PC-9 (cell line): ENCODE data around the gene WNT9B. TPM values are rescaled to one million over a fixed set of nuclear protein-coding genes. Genes with fewer than 3 reads are reported as not detected.

Source experiments
- BruUV-seq: library from RNA; stranded (reverse); fragments of 400-500 nt; replicated peaks from 2 replicates; lab custom pipeline; 2021; lab: Mats Ljungman, UMichigan
- CTCF ChIA-PET: fragments of 300-600 bp; sonication (Branson Sonifier 250); formaldehyde crosslinking; loops from one replicate; lab custom pipeline; 2022; ENCODE audit warnings: antibody characterized with exemption; lab: Charles Lee
- POLR2A ChIA-PET: fragments of 300-600 bp; sonication (Branson Sonifier 250); formaldehyde crosslinking; loops from one replicate; lab custom pipeline; 2022; ENCODE audit warnings: antibody characterized with exemption; ENCODE audit not compliant: unreplicated experiment; lab: Charles Lee
- DNase-seq, 2 experiments: peaks; one replicate each; pipeline versions ENCODE4 v3.0.0 to v3.0.0-alpha.2; 2015 to 2022; ENCODE audit warnings: mixed read lengths in 1 of 2
- H2AFZ ChIP-seq: fragments of 200-600 bp; sonication (generic); 2 replicates; pipeline ENCODE4 v1.8.1; 2017; ENCODE audit warnings: antibody characterized with exemption
- H3F3A ChIP-seq: fragments of 200-600 bp; sonication (generic); 2 replicates; pipeline ENCODE4 v1.8.1; 2017; ENCODE audit warnings: antibody characterized with exemption, mild to moderate bottlenecking, low read depth; ENCODE audit not compliant: insufficient read depth
- H3K27ac ChIP-seq: fragments of 200-600 bp; sonication (generic); 2 replicates; pipeline ENCODE4 v1.6.1; 2016; ENCODE audit warnings: mixed run types
- H3K27me3 ChIP-seq: fragments of 200-600 bp; sonication (generic); 2 replicates; pipeline ENCODE4 v1.6.1; 2016; ENCODE audit warnings: low read depth, mixed run types; ENCODE audit not compliant: insufficient read depth
- H3K36me3 ChIP-seq: fragments of 200-600 bp; sonication (generic); 2 replicates; pipeline ENCODE4 v1.6.1; 2016; ENCODE audit warnings: low read depth, mixed run types
- H3K4me1 ChIP-seq: fragments of 200-600 bp; sonication (generic); replicated peaks from 2 replicates; pipeline ENCODE4 v1.6.1; 2016; ENCODE audit warnings: mixed run types; ENCODE audit not compliant: insufficient read depth
- H3K4me2 ChIP-seq: fragments of 200-600 bp; sonication (generic); 2 replicates; pipeline ENCODE4 v1.6.1; 2017; ENCODE audit warnings: mixed run types
- H3K4me3 ChIP-seq: fragments of 200-600 bp; sonication (generic); 2 replicates; pipeline ENCODE4 v1.6.1; 2016; ENCODE audit warnings: mixed run types
- H3K79me2 ChIP-seq: fragments of 200-600 bp; sonication (generic); 2 replicates; pipeline ENCODE4 v1.6.1; 2017; ENCODE audit warnings: low read depth, mixed run types
- H3K9me2 ChIP-seq: fragments of 200-600 bp; sonication (generic); 2 replicates; pipeline ENCODE4 v1.8.1; 2017; ENCODE audit warnings: mild to moderate bottlenecking; ENCODE audit not compliant: insufficient read depth
- H3K9me3 ChIP-seq: fragments of 200-600 bp; sonication (generic); 2 replicates; pipeline ENCODE4 v1.8.1; 2016; ENCODE audit warnings: low read depth; ENCODE audit not compliant: insufficient read depth
- H4K20me1 ChIP-seq: fragments of 200-600 bp; sonication (generic); 2 replicates; pipeline ENCODE4 v1.8.1; 2017; ENCODE audit not compliant: insufficient read depth
- CTCF ChIP-seq: fragments of 200-600 bp; sonication (generic); conservative IDR thresholded peaks from 2 replicates; pipeline ENCODE4 v1.6.1; 2017; ENCODE audit warnings: mixed run types, antibody characterized with exemption, mild to moderate bottlenecking, moderate library complexity
- EZH2 ChIP-seq: fragments of 200-600 bp; sonication (generic); IDR thresholded peaks from 2 replicates; pipeline ENCODE4 v1.8.0; 2017; ENCODE audit warnings: antibody characterized with exemption, low read depth
- intact Hi-C: fragments of 100-400 bp; cut with micrococcal nuclease; formaldehyde crosslinking; loops from one replicate; pipeline ENCODE4 v1.10.0; 2022; ENCODE audit not compliant: unreplicated experiment
- total RNA-seq: library from RNA; stranded (reverse); gene quantifications from 2 replicates; pipeline ENCODE4 v1.2.3, GENCODE V29; 2021

The WNT9B gene
- total RNA-seq, 1 experiment from 2014 or later: not detected

- H3K79me2 ChIP-seq: no peaks in the 10 kb centered on the region
- no peak for DNase-seq
- H3F3A ChIP-seq: no peaks in the 10 kb centered on the region
- H3K36me3 ChIP-seq: no peaks in the 10 kb centered on the region
- no peaks in the 10 kb centered on the region for H3K4me1 ChIP-seq
- CTCF ChIA-PET: no interaction called here
- peaks cover 13% of the 10 kb centered on the region; the same call in 1 of the 2 replicates for H3K27me3 ChIP-seq
- H3K4me3 ChIP-seq: no peak overlapping the region
- no peaks in the 10 kb centered on the region for H3K9me2 ChIP-seq
- intact Hi-C loops: no loop called here
- no peak overlapping the region for H3K27ac ChIP-seq
- TF ChIP-seq EZH2: no peak
- no peak for TF ChIP-seq CTCF
- H3K9me3 ChIP-seq: no peaks in the 10 kb centered on the region
- no peak overlapping the region for H3K4me2 ChIP-seq
- H2AFZ ChIP-seq: no peak overlapping the region
- BruUV-seq: no TSS peak
- POLR2A ChIA-PET: no interaction called here
- no peaks in the 10 kb centered on the region for H4K20me1 ChIP-seq
Observed at GRCh38 chr17:46872421-46872820, 21.0 kb downstream of the WNT9B start.

- ChIA-PET CTCF (no interaction called here), POLR2A (no interaction called here)
- H3K9me2 ChIP-seq: no peaks in the 10 kb centered on the region
- no peak for TF ChIP-seq CTCF
- TF ChIP-seq EZH2: no peak
- H3K36me3 ChIP-seq: no peaks in the 10 kb centered on the region
- intact Hi-C loops: no loop called here
- H3K79me2 ChIP-seq: no peaks in the 10 kb centered on the region
- no peak overlapping the region for H3K27ac ChIP-seq
- no peak overlapping the region for H3K4me2 ChIP-seq
- no peak for DNase-seq
- no peak overlapping the region for H2AFZ ChIP-seq
- no peaks in the 10 kb centered on the region for H3F3A ChIP-seq
- BruUV-seq: no TSS peak
- no peaks in the 10 kb centered on the region for H3K9me3 ChIP-seq
- no peak overlapping the region for H3K4me3 ChIP-seq
- no peaks in the 10 kb centered on the region for H3K4me1 ChIP-seq
- H3K27me3 ChIP-seq: peaks cover 13% of the 10 kb centered on the region; the same call in 1 of the 2 replicates
- H4K20me1 ChIP-seq: no peaks in the 10 kb centered on the region
Observed at GRCh38 chr17:46873941-46874645, 22.7 kb downstream of the WNT9B start.

- intact Hi-C loops: no loop called here
Observed at GRCh38 chr17:46874906-46875305, 23.5 kb downstream of the WNT9B start.

More at GRCh38 chr17:46874906-46875305, 23.5 kb downstream of the WNT9B start:
- Histone ChIP-seq H3K9me3 (no peaks in the 10 kb centered on the region), H3K36me3 (no peaks in the 10 kb centered on the region), H3K4me3 (no peak overlapping the region), H3K9me2 (no peaks in the 10 kb centered on the region), H3K4me1 (no peaks in the 10 kb centered on the region), H3K4me2 (no peak overlapping the region), H3K79me2 (no peaks in the 10 kb centered on the region), H3F3A (no peaks in the 10 kb centered on the region), H3K27me3 (peaks cover 13% of the 10 kb centered on the region; the same call in 1 of the 2 replicates), H2AFZ (no peak overlapping the region), H4K20me1 (no peaks in the 10 kb centered on the region), H3K27ac (no peak overlapping the region)
- POLR2A ChIA-PET: no interaction called here
- TF ChIP-seq EZH2 (no peak), CTCF (no peak)
- BruUV-seq: no TSS peak
- CTCF ChIA-PET: no interaction called here
- no peak for DNase-seq
